K562 (cell line): ENCODE data around the gene RFPL3. TPM values are rescaled to one million over a fixed set of nuclear protein-coding genes. Genes with fewer than 3 reads are reported as not detected.

Source experiments
- ATAC-seq: fragments of 200-7000 bp; cut with Tn5 transposase; 3 replicates; pipeline ENCODE4 v1.9.1; 2020; ENCODE audit warnings: moderate library complexity
- BruUV-seq: library from RNA; stranded (reverse); fragments of 400-500 nt; replicated peaks from 2 replicates; lab custom pipeline; 2021; lab: Mats Ljungman, UMichigan
- CTCF ChIA-PET: fragments of 300-600 bp; formaldehyde crosslinking; extraction: SDS; loops from one replicate; lab custom pipeline; 2021; ENCODE audit warnings: low intra/inter-chr PET ratio; lab: Yijun Ruan, JAX
- POLR2A ChIA-PET: fragments of 300-600, 350-650 bp; sonication (Branson Sonifier 250); formaldehyde crosslinking; extraction: SDS; loops from one replicate; lab custom pipeline; 2021; ENCODE audit warnings: antibody characterized with exemption, inconsistent platforms; lab: Yijun Ruan, JAX
- DNase-seq, 4 experiments: peaks; one replicate each; pipeline versions ENCODE4 v3.0.0 to v3.0.0-alpha.2; 2011 to 2018; ENCODE audit warnings: low spot score in 3 of 4, mixed read lengths in 3 of 4; ENCODE audit errors: extremely low read depth in 1 of 4
- FAIRE-seq: peaks from 2 replicates; lab custom pipeline; 2011; peaks lifted over from hg19 to GRCh38; lab: Jason Lieb, UNC
- H2AFZ ChIP-seq: 2 replicates; pipeline ENCODE4 v1.6.0; 2011; ENCODE audit warnings: low read depth, low read length, control low read depth, inconsistent platforms
- H3K27ac ChIP-seq: fragments of 200-600 bp; 3 replicates; pipeline ENCODE4 v1.8.0; 2011; ENCODE audit warnings: low read depth, mild to moderate bottlenecking, control low read depth, inconsistent platforms, low read length, moderate library complexity, mixed read lengths; ENCODE audit errors: extremely low read depth
- H3K27me3 ChIP-seq, 2 experiments: fragments of 300-600 bp in 1 of 2; 2 replicates in 1 of 2; 3 replicates in 1 of 2; pipeline versions ENCODE4 v1.6.0 to v1.8.0; 2011; ENCODE audit warnings: inconsistent platforms in 2 of 2, low read length in 2 of 2, mild to moderate bottlenecking in 1 of 2, mixed read lengths in 1 of 2, moderate library complexity in 1 of 2; ENCODE audit not compliant: control insufficient read depth in 2 of 2, insufficient read depth in 2 of 2
- H3K36me3 ChIP-seq: fragments of 300-600 bp; 3 replicates; pipeline ENCODE4 v1.8.0; 2011; ENCODE audit warnings: mild to moderate bottlenecking, low read length, inconsistent platforms; ENCODE audit not compliant: control insufficient read depth, insufficient read depth
- H3K4me1 ChIP-seq, 2 experiments: fragments of 200-600 bp in 1 of 2; replicated peaks in 1 of 2; 2 replicates in 1 of 2; 3 replicates in 1 of 2; pipeline versions ENCODE4 v1.5.1 to v1.8.0; 2011; ENCODE audit warnings: inconsistent platforms in 2 of 2, low read length in 2 of 2, mild to moderate bottlenecking in 1 of 2, mixed read lengths in 1 of 2, moderate library complexity in 1 of 2; ENCODE audit not compliant: control insufficient read depth in 2 of 2, insufficient read depth in 2 of 2
- H3K4me2 ChIP-seq: 2 replicates; pipeline ENCODE4 v1.6.1; 2011; ENCODE audit warnings: low read length, control low read depth, inconsistent platforms, mixed read lengths; ENCODE audit not compliant: insufficient read depth
- H3K4me3 ChIP-seq: fragments of 200-600 bp; sonication (generic), shearing (Covaris generic); 2 replicates; pipeline ENCODE4 v1.5.1; 2016; ENCODE audit warnings: control low read depth, inconsistent platforms
- H3K79me2 ChIP-seq: fragments of 200-600 bp; 3 replicates; pipeline ENCODE4 v1.8.0; 2011; ENCODE audit warnings: low read length, inconsistent platforms; ENCODE audit not compliant: control insufficient read depth, insufficient read depth
- H3K9ac ChIP-seq, 2 experiments: 2 replicates each; pipeline versions ENCODE4 v1.6.0 to v1.6.1; 2011; ENCODE audit warnings: low read depth in 2 of 2, low read length in 2 of 2, control low read depth in 1 of 2, inconsistent platforms in 1 of 2, mild to moderate bottlenecking in 1 of 2, mixed read lengths in 1 of 2; ENCODE audit not compliant: insufficient read depth in 1 of 2
- H3K9me1 ChIP-seq: one replicate; pipeline ENCODE4 v1.6.0; 2011; ENCODE audit warnings: inconsistent platforms, mild to moderate bottlenecking, low read length, moderate library complexity; ENCODE audit not compliant: control insufficient read depth, insufficient read depth
- H3K9me3 ChIP-seq: replicated peaks from 2 replicates; pipeline ENCODE4 v1.5.1; 2011; ENCODE audit warnings: low read depth, low read length, inconsistent platforms; ENCODE audit not compliant: control insufficient read depth, insufficient read depth
- H4K20me1 ChIP-seq: replicated peaks from 2 replicates; pipeline ENCODE4 v1.6.1; 2011; ENCODE audit warnings: low read length, inconsistent platforms, mixed read lengths; ENCODE audit not compliant: control insufficient read depth, insufficient read depth
- BRF1 ChIP-seq: IDR thresholded peaks from 3 replicates; pipeline ENCODE4 v1.6.1; 2011; ENCODE audit warnings: borderline replicate concordance, mild to moderate bottlenecking; ENCODE audit not compliant: insufficient read length; ENCODE audit errors: extremely low read depth
- CBFA2T2 ChIP-seq: fragments of 450-650 bp; conservative IDR thresholded peaks from 2 replicates; pipeline ENCODE4 v1.6.1; 2017; ENCODE audit warnings: mild to moderate bottlenecking
- IRF2 ChIP-seq: sonication (generic); formaldehyde crosslinking; IDR thresholded peaks from 2 replicates; pipeline ENCODE4 v1.8.1; 2022; ENCODE audit warnings: mild to moderate bottlenecking, missing genetic modification reagents
- KDM4B ChIP-seq, 2 experiments: fragments of 450-650 bp in 1 of 2; sonication (generic) in 1 of 2; IDR thresholded peaks; 2 replicates each; pipeline ENCODE4 v1.6.1; 2016 to 2017; ENCODE audit warnings: borderline replicate concordance in 2 of 2, antibody characterized with exemption in 1 of 2, low read depth in 1 of 2, mild to moderate bottlenecking in 1 of 2
- ZBTB7A ChIP-seq: IDR thresholded peaks from 2 replicates; pipeline ENCODE4 v1.6.1; 2011; ENCODE audit warnings: low read depth, mild to moderate bottlenecking, low read length, moderate library complexity, borderline replicate concordance; ENCODE audit not compliant: control insufficient read depth
- ZNF277 ChIP-seq: fragments of 250-450 bp; sonication (Bioruptor Pico); IDR thresholded peaks from 2 replicates; pipeline ENCODE4 v1.8.0; 2022; ENCODE audit warnings: inconsistent platforms, mild to moderate bottlenecking, moderate library complexity, borderline replicate concordance
- ZNF311 ChIP-seq: fragments of 250-450 bp; sonication (Bioruptor Pico); IDR thresholded peaks from 2 replicates; pipeline ENCODE4 v1.4.0; 2020; ENCODE audit warnings: mild to moderate bottlenecking, moderate library complexity
- WGBS: fragments of 100-300 bp; shearing (Covaris generic); methylation state at CpG from one replicate; pipeline ENCODE4 v1.1.6; 2016; ENCODE audit warnings: low coverage, mixed read lengths; ENCODE audit not compliant: insufficient coverage; ENCODE audit errors: missing lambda C conversion rate; 5-methylcytosine and 5-hydroxymethylcytosine counted together
- in situ Hi-C: fragments of 300-500 bp; cut with MboI; formaldehyde crosslinking; loops from 4 replicates; pipeline ENCODE4 v1.15.0; 2018; ENCODE audit warnings: inconsistent platforms, mixed read lengths
- intact Hi-C: fragments of 100-400 bp; cut with micrococcal nuclease; formaldehyde crosslinking; loops from 2 replicates; pipeline ENCODE4 v1.14.2; 2022
- polyA plus RNA-seq, 8 experiments: library from polyadenylated mRNA; depleted of rRNA in 4 of 8; stranded (reverse) in 5 of 8; unstranded in 3 of 8; fragments of >200 nt; fragmentation: Nextera tagmentation in 2 of 8; fragmentation: Illumina TruSeq in 1 of 8; extraction: Ambion mirVana in 2 of 8; extraction: Trizol in 1 of 8; gene quantifications; 2 replicates each; pipeline versions ENCODE4 v1.2.1 to v1.2.3, GENCODE V29; 2011 to 2014; ENCODE audit warnings: inconsistent platforms in 1 of 8, missing spikeins in 1 of 8
- total RNA-seq, 7 experiments: library from RNA; depleted of rRNA in 6 of 7; stranded (reverse); fragments of >200 nt in 6 of 7; fragmentation: Illumina TruSeq in 2 of 7; extraction: Trizol in 2 of 7; gene quantifications; 2 replicates each; pipeline versions ENCODE4 v1.2.1 to v1.2.3, GENCODE V29; 2011 to 2021; ENCODE audit warnings: low replicate concordance in 1 of 7

The RFPL3 gene
- total and polyA plus RNA-seq, 9 of the 15 experiments (the other 6 are each of a cell fraction or from before 2014, with no cell fraction given): not detected

GRCh38 chr22:32395107-32395506, 37.4 kb downstream of the RFPL3 start:
- no peak overlapping the region for H2AFZ ChIP-seq
- no peak for TF ChIP-seq ZNF277 (CRISPR knock-in tag)
- no peak for TF ChIP-seq ZBTB7A
- TF ChIP-seq CBFA2T2: no peak
- no peak for TF ChIP-seq KDM4B (IDR thresholded peaks at IDR 0.05; ENCODE audit: borderline replicate concordance in 2 of 2, low read depth in 1 of 2)
- no peak for TF ChIP-seq BRF1
- no peak for TF ChIP-seq IRF2 (CRISPR knock-in tag)
- TF ChIP-seq ZNF311: no peak
- TF ChIP-seq, all 486 proteins: peak for 0
- Histone ChIP-seq H3K9me1 (no peaks in the 10 kb centered on the region), H3K36me3 (peaks cover 86% of the 10 kb centered on the region; the same call in 2 of the 3 replicates), H3K4me3 (no peak overlapping the region), H4K20me1 (no peaks in the 10 kb centered on the region), H3K27me3 (no peaks in the 10 kb centered on the region), H3K27ac (no peak overlapping the region), H3K9ac (no peak overlapping the region), H3K4me2 (no peak overlapping the region), H3K4me1 (no peaks in the 10 kb centered on the region), H3K9me3 (no peaks in the 10 kb centered on the region), H3K79me2 (no peaks in the 10 kb centered on the region)
- no peak for DNase-seq
- 92% methylated on average over 5 of the region's 5 CpGs for WGBS
- CTCF ChIA-PET: no interaction called here
- no TSS peak for BruUV-seq
- intact Hi-C loops (no loop called here), in situ Hi-C loops (no loop called here)
- FAIRE-seq: no peak
- POLR2A ChIA-PET: interaction anchor here (0.6 kb wide), 1 partner anchor 86 kb away, joined by 3 read pairs; no protein-coding TSS in a partner anchor
- ATAC-seq: no peak
